Esophagus squamous epithelium (tissue), 5 donors: ENCODE measurements around the gene ALG9. TPM values are rescaled to one million over a fixed set of nuclear protein-coding genes. Genes with fewer than 3 reads are reported as not detected.
A peak's percentile ranks its signal among the peaks of the same experiment; 100 is the strongest.

ENCODE experiments used
- DNase-seq: peaks from one replicate; lab custom pipeline; 2025; lab: John Stamatoyannopoulos, UW
- H3K27ac ChIP-seq, 4 donors: fragments of 200-600 bp; sonication (generic); one replicate each; pipeline ENCODE4 v1.5.1; 2016 to 2019; ENCODE audit warnings: mild to moderate bottlenecking in 1 of 4
- H3K27me3 ChIP-seq, 4 donors: fragments of 200-600 bp; sonication (generic); 1 replicate in 3 of 4; 2 replicates in 1 of 4; pipeline versions ENCODE4 v1.5.1 to v1.6.0; 2017 to 2021; ENCODE audit warnings: antibody characterized with exemption in 1 of 4
- H3K36me3 ChIP-seq, 3 donors: fragments of 200-600 bp; sonication (generic); one replicate each; pipeline ENCODE4 v1.5.1; 2016 to 2019
- H3K4me1 ChIP-seq, 3 donors: fragments of 200-600 bp; sonication (generic); one replicate each; pipeline ENCODE4 v1.5.1; 2017 to 2019
- H3K4me3 ChIP-seq, 4 donors: fragments of 200-600 bp; sonication (generic); 1 replicate in 3 of 4; 2 replicates in 1 of 4; pipeline ENCODE4 v1.5.1; 2016 to 2019; ENCODE audit warnings: mild to moderate bottlenecking in 2 of 4, moderate library complexity in 1 of 4
- H3K9me3 ChIP-seq, 3 donors: fragments of 200-600 bp; sonication (generic); one replicate each; pipeline ENCODE4 v1.5.1; 2016 to 2019
- POLR2A ChIP-seq, 4 donors: fragments of 450-650 bp; IDR thresholded peaks; one replicate each; pipeline ENCODE4 v1.6.1; 2017; ENCODE audit warnings: antibody characterized with exemption in 4 of 4, mild to moderate bottlenecking in 4 of 4, moderate library complexity in 3 of 4
- WGBS, 2 donors: methylation state at CpG; one replicate each; pipeline ENCODE4 v1.1.5; 2018; 5-methylcytosine and 5-hydroxymethylcytosine counted together
- intact Hi-C: fragments of 100-400 bp; cut with DNase I; formaldehyde crosslinking; loops from one replicate; pipeline ENCODE4 v1.15.0; 2022
- total RNA-seq, 4 donors: library from RNA; depleted of rRNA; stranded (reverse); fragments of >200 nt; gene quantifications; one replicate each; pipeline ENCODE4 v1.1.0, GENCODE V29; 2016
- TF ChIP-seq, protein P1 (sequence below), 6 experiments: fragments of 450-650 bp in 4 of 6; fragments of 200-600 bp in 2 of 6; sonication (generic) in 2 of 6; IDR thresholded peaks; one replicate each; pipeline ENCODE4 v1.5.1; 2016 to 2019; ENCODE audit warnings: antibody characterized with exemption in 6 of 6, mild to moderate bottlenecking in 4 of 6, moderate library complexity in 4 of 6
- donor health status: DM: yes; HTN: yes; CAD: no.

The ALG9 gene
- total RNA-seq, 4 donors from 2014 or later = 18.7 to 29.4 (median 21.8) TPM

DNA sequence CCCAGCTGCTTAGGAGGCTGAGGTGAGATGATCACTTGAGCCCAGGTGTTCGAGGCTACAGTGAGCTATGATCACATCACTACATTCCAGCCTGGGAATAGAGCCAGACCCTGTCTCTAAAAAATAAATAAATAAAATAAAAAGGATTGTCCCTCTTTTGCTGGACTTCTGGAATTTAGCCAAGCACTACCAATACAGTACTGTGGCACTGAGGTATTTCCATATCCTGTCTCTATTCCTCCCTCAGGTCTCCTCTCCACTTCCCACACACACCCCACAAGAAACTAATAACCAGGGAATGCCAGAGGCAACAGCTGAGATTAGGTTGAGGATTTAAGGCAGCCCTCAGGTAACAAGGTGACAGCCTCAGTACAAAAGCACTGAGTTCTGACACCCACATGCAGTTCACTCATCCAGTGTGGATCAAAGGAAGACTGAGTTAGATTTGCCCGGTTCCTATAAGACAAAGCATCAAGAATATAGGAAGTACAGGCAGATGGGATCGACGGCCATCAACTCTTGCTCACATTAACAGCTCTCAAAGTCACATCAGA is 100.7 kb downstream of the ALG9 start:
- TF ChIP-seq, protein P1, sequence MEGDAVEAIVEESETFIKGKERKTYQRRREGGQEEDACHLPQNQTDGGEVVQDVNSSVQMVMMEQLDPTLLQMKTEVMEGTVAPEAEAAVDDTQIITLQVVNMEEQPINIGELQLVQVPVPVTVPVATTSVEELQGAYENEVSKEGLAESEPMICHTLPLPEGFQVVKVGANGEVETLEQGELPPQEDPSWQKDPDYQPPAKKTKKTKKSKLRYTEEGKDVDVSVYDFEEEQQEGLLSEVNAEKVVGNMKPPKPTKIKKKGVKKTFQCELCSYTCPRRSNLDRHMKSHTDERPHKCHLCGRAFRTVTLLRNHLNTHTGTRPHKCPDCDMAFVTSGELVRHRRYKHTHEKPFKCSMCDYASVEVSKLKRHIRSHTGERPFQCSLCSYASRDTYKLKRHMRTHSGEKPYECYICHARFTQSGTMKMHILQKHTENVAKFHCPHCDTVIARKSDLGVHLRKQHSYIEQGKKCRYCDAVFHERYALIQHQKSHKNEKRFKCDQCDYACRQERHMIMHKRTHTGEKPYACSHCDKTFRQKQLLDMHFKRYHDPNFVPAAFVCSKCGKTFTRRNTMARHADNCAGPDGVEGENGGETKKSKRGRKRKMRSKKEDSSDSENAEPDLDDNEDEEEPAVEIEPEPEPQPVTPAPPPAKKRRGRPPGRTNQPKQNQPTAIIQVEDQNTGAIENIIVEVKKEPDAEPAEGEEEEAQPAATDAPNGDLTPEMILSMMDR (IDR thresholded peaks at IDR 0.05) = no peak
- TF ChIP-seq POLR2A (IDR thresholded peaks at IDR 0.05) = no peak
- H3K4me1 ChIP-seq = peaks cover 0 to 17% (median 8%) of the 10 kb centered on the region in 3 donors
- intact Hi-C loops = loop anchor here (10.0 kb wide), 1 partner anchor 64 kb away; no protein-coding TSS in a partner anchor
- H3K27me3 ChIP-seq = no peaks in the 10 kb centered on the region
- DNase-seq = no peak
- 84 to 85% methylated on average over 4 of the region's 4 CpGs for WGBS, 2 donors
- H3K36me3 ChIP-seq = no peaks in the 10 kb centered on the region
- H3K9me3 ChIP-seq = no peaks in the 10 kb centered on the region
- H3K4me3 ChIP-seq = no peak overlapping the region
- no peak overlapping the region for H3K27ac ChIP-seq

DNA sequence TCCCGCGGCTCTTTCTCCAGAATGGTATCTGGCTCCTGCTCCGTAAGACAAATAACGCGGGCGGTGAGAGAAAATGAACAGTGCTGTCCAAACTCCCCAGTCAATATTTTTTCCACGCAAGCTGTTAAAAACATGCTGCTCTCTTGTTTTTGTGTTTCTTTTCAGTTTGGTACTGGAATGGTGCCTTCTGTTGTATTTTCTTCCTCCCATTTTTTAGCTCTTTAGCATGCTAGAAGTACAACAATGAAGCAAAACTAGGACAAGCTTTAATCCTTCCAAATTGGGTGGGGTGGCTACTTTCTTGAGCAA is 104.6 kb downstream of the ALG9 start:
- no peak for DNase-seq
- no peaks in the 10 kb centered on the region for H3K9me3 ChIP-seq
- intact Hi-C loops = loop anchor here (5.0 kb wide), 1 partner anchor 164 kb away; the partner anchor contains the start of gene SIK2
- peak overlapping the region; percentile 79 to 95 (median 91) for H3K27ac ChIP-seq
- peaks cover 0 to 27% (median 0%) of the 10 kb centered on the region in 3 donors for H3K36me3 ChIP-seq
- H3K27me3 ChIP-seq = no peaks in the 10 kb centered on the region
- 0 to 4% methylated on average over 7 of the region's 7 CpGs for WGBS, 2 donors
- peaks cover 6 to 42% (median 11%) of the 10 kb centered on the region in 3 donors for H3K4me1 ChIP-seq
- H3K4me3 ChIP-seq = peak overlapping the region; percentile 73 to 95 (median 82)
- TF ChIP-seq, protein P1 (IDR thresholded peaks at IDR 0.05) = no peak

DNA sequence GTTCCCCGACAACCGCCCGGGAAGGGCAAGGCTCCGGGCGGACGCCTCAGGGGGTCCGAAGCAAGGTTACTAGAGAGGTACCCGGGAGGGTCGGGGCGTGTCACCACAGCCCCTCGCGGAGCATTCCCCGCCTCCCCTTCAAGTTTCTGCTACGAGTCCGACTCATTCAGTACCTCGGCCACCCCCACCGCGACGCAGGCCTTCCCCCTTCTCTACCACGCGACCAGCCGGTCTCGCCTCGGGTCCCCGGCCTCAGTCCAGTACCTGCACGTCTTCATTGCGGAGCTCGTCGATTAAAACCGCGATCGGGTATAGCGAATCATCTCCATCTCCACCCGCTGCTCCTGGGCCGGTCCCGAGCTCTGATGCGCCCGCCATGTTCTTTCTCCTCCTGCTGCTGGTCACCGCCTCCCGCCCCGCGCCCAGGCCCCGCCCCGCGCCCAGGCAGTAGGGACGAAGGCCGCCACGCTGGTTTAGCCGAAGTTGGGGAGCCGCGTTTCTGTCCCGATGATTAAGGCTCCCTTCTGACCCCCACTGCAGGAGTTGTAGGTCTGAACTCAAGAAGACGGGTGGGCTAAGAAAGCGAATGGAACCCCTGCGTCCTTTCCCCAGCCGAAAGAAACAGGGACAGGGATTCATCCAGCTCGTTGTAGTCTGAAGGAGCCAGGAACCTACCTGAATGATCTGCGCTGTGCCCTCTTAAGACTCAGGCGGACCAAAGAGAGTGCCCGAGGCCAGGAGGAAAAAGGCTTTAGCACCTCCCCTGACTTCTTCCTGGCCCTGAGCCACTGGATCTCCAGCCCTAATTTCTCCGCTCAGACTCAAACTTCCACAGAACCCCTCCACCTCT is 105.2 kb downstream of the ALG9 start, which contains the start of gene PPP2R1B:
Gene PPP2R1B (minus strand): TSS at position 406 of the 850 bp plus-strand sequence. CDS start 28 bp downstream, at position 378.
- intact Hi-C loops = loop anchor here (5.0 kb wide), 1 partner anchor 164 kb away; the partner anchor contains the start of gene SIK2
- 0 to 1% methylated on average over 20 to 26 of the region's 61 CpGs for WGBS, 2 donors
- peak within 1 kb of the TSS; percentile 79 to 95 (median 91) for H3K27ac ChIP-seq
- DNase-seq = peak; percentile 44
- no peaks in the 10 kb centered on the region for H3K9me3 ChIP-seq
- H3K36me3 ChIP-seq = peaks cover 0 to 33% (median 0%) of the 10 kb centered on the region in 3 donors
- peak within 1 kb of the TSS; percentile 73 to 95 (median 82) for H3K4me3 ChIP-seq
- peaks cover 6 to 42% (median 11%) of the 10 kb centered on the region in 3 donors for H3K4me1 ChIP-seq
- TF ChIP-seq, protein P1 (IDR thresholded peaks at IDR 0.05) = no peak
- TF ChIP-seq POLR2A (IDR thresholded peaks at IDR 0.05) = peak in 2 of 4 donors; percentile 9 to 52
- no peaks in the 10 kb centered on the region for H3K27me3 ChIP-seq

DNA sequence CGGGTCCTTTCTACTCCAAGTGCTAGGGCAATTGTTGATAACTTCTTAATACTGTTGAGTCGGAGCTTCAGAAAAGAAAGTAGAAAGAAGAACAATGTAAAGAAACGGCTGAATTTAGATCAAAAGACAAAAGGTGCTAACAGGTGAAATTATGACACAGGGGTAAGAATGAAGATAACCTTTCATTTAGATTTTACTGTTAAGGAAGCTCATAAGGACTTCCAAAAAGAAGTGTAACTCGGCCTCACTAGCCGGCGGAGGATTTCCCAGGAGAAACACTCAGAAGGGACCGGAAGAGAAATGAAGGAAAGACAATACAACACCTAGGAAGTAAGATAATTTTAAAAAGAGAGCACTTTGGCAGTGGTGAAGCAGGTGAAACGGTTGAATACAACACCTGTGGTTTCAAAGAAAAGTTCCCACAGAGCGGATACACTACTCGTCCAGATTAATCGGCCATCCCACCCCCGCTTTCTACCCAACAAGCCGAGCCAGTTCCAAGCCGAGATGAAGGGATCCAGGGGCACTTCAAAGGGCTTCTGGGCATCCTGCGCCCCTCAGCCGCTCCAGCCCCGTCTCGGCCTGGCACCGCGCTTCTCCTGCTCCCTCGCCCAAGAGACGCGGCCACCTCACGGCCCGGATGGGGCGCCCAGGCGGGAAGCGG is 105.9 kb downstream of the ALG9 start:
- peak overlapping the region; percentile 79 to 95 (median 91) for H3K27ac ChIP-seq
- H3K36me3 ChIP-seq = peaks cover 0 to 40% (median 6%) of the 10 kb centered on the region in 3 donors
- peak overlapping the region; percentile 73 to 95 (median 82) for H3K4me3 ChIP-seq
- no peak for DNase-seq
- H3K27me3 ChIP-seq = no peaks in the 10 kb centered on the region
- 1 to 2% methylated on average over 14 to 16 of the region's 28 CpGs for WGBS, 2 donors
- TF ChIP-seq, protein P1 (IDR thresholded peaks at IDR 0.05) = no peak
- no peak for TF ChIP-seq POLR2A (IDR thresholded peaks at IDR 0.05)
- no peaks in the 10 kb centered on the region for H3K9me3 ChIP-seq
- intact Hi-C loops = loop anchor here (5.0 kb wide), 1 partner anchor 163 kb away; the partner anchor contains the start of gene SIK2
- H3K4me1 ChIP-seq = peaks cover 6 to 42% (median 11%) of the 10 kb centered on the region in 3 donors
